Stomach (tissue), 4 donors: ENCODE results near the gene EVL.

ENCODE experiments used
- POLR2A ChIP-seq, 4 donors: fragments of 450-650 bp; IDR thresholded peaks; one replicate each; pipeline ENCODE4 v1.6.1; 2016; ENCODE audit warnings: antibody characterized with exemption in 4 of 4, control low read depth in 2 of 4, mild to moderate bottlenecking in 1 of 4, moderate library complexity in 1 of 4
- POLR2AphosphoS5 ChIP-seq, 3 donors: sonication (generic); formaldehyde crosslinking; IDR thresholded peaks; one replicate each; pipeline ENCODE4 v1.6.1; 2016; ENCODE audit warnings: antibody characterized with exemption in 3 of 3

DNA sequence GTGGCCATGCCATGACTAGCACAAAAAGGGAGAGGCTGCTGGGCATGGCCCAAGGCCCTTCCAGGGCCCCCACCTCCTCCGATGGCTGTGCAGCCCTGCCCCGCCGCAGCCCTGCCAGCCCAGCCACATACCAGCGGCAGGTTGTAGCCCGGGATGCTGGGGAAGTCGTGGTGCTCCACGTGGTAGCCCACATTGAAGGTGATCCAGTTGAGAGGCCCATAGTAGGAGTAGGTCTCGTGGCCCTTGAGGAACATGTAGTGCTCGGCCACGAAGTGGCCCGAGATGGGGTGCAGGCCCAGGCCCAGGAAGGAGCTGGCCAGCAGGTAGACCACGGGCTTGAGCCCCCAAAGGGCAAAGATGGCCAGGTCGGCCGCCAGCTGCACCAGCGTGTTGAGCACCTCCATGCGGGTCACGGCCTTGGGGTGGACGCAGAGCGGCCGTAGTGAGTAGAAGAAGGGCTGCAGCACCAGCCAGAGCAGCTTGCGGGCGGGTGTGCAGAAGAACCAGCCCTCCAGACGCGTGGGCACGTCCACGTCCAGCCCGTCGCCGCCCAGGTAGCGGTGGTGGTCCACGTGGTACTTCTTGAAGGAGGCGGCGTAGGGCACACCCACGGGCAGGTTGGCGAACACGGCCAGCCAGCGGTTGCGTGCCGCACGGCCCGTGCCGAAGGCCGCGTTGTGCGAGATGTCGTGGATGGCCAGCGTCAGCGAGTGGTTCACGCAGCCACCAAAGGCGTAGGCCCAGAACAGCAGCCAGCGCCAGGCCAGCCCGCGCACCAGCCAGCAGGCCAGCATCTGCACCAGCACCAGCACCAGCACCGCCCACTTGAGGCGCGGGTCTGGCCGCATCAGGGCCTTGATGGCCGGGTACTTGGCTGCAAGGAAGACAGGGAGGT, 83.9 kb downstream of the EVL start:
- TF ChIP-seq POLR2A (IDR thresholded peaks at IDR 0.05), result no peak
- no peak for TF ChIP-seq POLR2AphosphoS5 (IDR thresholded peaks at IDR 0.05)
